Measurements from ENCODE around the gene DMD.

DMD gene

DNA sequence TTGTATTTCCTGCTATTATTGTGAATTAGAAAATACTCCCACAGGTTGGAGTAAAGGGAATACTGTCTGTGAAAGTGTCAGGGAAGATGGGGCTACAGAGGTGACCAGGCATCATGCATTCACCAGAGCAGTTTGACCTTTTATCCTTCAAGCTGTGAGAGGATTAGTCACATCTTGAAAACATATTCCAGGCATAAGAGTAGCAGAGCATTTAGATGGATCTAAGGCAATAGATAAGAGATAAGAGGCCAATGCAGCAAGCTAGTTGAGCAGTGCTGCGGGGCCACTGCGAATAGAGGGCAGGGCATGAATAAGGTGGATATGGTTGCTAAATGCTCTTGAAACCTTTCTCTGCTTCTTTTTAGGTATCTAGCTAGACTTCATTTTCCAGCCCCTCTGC, 1668.8 kb downstream of the DMD start:
- Histone ChIP-seq H3K9ac (ENCODE audit: low read length) (no peak overlapping the region), H4K91ac (ENCODE audit: low read depth, low read length) (no peak overlapping the region), H4K12ac (ENCODE audit: low read depth, low read length) (no peak overlapping the region), H3K14ac (ENCODE audit: low read length) (no peak overlapping the region), H2BK12ac (ENCODE audit: low read length) (no peak overlapping the region), H3K9me3 (ENCODE audit: insufficient read depth, low read depth, low read length) (no peaks in the 10 kb centered on the region), H3K23ac (ENCODE audit: low read length) (no peak overlapping the region), H3K4me2 (ENCODE audit: low read length) (no peak overlapping the region), H3K79me1 (ENCODE audit: low read length) (no peaks in the 10 kb centered on the region), H3K79me2 (ENCODE audit: control insufficient read depth, insufficient read depth, low read length, poor library complexity) (no peaks in the 10 kb centered on the region), H2BK5ac (ENCODE audit: low read depth, low read length, poor library complexity) (no peak overlapping the region), H3K4me3 (ENCODE audit: low read depth, low read length) (no peak overlapping the region), H3K18ac (ENCODE audit: low read length) (no peak overlapping the region), H3K27ac (ENCODE audit: low read depth, low read length) (no peak overlapping the region), H2AFZ (ENCODE audit: insufficient read depth, low read length, poor library complexity) (no peak overlapping the region), H3K4me1 (ENCODE audit: control insufficient read depth in 1 of 2, insufficient read depth in 2 of 2, low read length in 2 of 2) (peaks cover 0 to 2% of the 10 kb centered on the region in 2 experiments), H3K4ac (ENCODE audit: low read depth, low read length) (no peak overlapping the region), H2BK120ac (ENCODE audit: insufficient read depth, low read length, poor library complexity) (no peak overlapping the region), H3K36me3 (ENCODE audit: control insufficient read depth in 1 of 2, insufficient read depth in 2 of 2, low read length in 2 of 2) (no peaks in the 10 kb centered on the region), H3K27me3 (ENCODE audit: insufficient read depth, low read length) (no peaks in the 10 kb centered on the region), H2AK5ac (ENCODE audit: low read length) (no peak overlapping the region), H4K8ac (ENCODE audit: low read depth, low read length) (no peak overlapping the region)
- no CpG with 5 or more reads among the region's 2 CpGs for WGBS (ENCODE audit: extremely low coverage, insufficient coverage, insufficient read length)
- peak in 1 of 2 donors; percentile 4 for DNase-seq

DNA sequence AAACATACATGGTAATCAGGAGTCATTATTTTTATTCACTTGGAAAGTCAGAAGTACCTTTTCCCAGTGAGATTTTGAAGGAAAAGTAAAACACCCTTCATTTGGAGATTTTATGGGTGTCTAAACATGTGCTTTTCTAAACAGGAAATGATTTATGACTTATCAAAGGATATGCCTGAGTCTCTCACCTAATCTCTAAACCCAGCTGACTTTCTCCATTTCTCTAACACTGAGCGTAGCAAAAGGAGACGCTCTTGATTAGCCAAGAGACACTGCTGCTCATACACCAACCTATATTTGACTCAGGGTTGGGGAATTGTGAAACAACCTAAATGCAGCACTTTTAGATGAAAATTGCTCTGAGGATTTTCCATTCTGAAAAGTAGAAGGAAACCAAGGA, 1671.0 kb downstream of the DMD start:
- H3K9ac ChIP-seq (ENCODE audit: low read length) = no peak overlapping the region
- H4K12ac ChIP-seq (ENCODE audit: low read depth, low read length) = no peak overlapping the region
- no peak overlapping the region for H3K4ac ChIP-seq (ENCODE audit: low read depth, low read length)
- no peak overlapping the region for H4K8ac ChIP-seq (ENCODE audit: low read depth, low read length)
- H3K36me3 ChIP-seq (ENCODE audit: control insufficient read depth in 1 of 2, insufficient read depth in 2 of 2, low read length in 2 of 2) = no peaks in the 10 kb centered on the region
- H3K79me1 ChIP-seq (ENCODE audit: low read length) = no peaks in the 10 kb centered on the region
- H3K4me1 ChIP-seq (ENCODE audit: control insufficient read depth in 1 of 2, insufficient read depth in 2 of 2, low read length in 2 of 2) = no peaks in the 10 kb centered on the region
- H2BK120ac ChIP-seq (ENCODE audit: insufficient read depth, low read length, poor library complexity) = no peak overlapping the region
- no peak for DNase-seq
- H3K14ac ChIP-seq (ENCODE audit: low read length) = no peak overlapping the region
- H4K91ac ChIP-seq (ENCODE audit: low read depth, low read length) = no peak overlapping the region
- no peak overlapping the region for H3K23ac ChIP-seq (ENCODE audit: low read length)
- no peak overlapping the region for H3K4me2 ChIP-seq (ENCODE audit: low read length)
- H3K18ac ChIP-seq (ENCODE audit: low read length) = no peak overlapping the region
- no peaks in the 10 kb centered on the region for H3K27me3 ChIP-seq (ENCODE audit: insufficient read depth, low read length)
- WGBS (ENCODE audit: extremely low coverage, insufficient coverage, insufficient read length) = no CpG with 5 or more reads among the region's 2 CpGs
- no peak overlapping the region for H3K4me3 ChIP-seq (ENCODE audit: low read depth, low read length)
- no peak overlapping the region for H2AFZ ChIP-seq (ENCODE audit: insufficient read depth, low read length, poor library complexity)
- H2AK5ac ChIP-seq (ENCODE audit: low read length) = no peak overlapping the region
- no peaks in the 10 kb centered on the region for H3K9me3 ChIP-seq (ENCODE audit: insufficient read depth, low read depth, low read length)
- H2BK5ac ChIP-seq (ENCODE audit: low read depth, low read length, poor library complexity) = no peak overlapping the region
- H2BK12ac ChIP-seq (ENCODE audit: low read length) = no peak overlapping the region
- no peak overlapping the region for H3K27ac ChIP-seq (ENCODE audit: low read depth, low read length)
- H3K79me2 ChIP-seq (ENCODE audit: control insufficient read depth, insufficient read depth, low read length, poor library complexity) = no peaks in the 10 kb centered on the region

DNA sequence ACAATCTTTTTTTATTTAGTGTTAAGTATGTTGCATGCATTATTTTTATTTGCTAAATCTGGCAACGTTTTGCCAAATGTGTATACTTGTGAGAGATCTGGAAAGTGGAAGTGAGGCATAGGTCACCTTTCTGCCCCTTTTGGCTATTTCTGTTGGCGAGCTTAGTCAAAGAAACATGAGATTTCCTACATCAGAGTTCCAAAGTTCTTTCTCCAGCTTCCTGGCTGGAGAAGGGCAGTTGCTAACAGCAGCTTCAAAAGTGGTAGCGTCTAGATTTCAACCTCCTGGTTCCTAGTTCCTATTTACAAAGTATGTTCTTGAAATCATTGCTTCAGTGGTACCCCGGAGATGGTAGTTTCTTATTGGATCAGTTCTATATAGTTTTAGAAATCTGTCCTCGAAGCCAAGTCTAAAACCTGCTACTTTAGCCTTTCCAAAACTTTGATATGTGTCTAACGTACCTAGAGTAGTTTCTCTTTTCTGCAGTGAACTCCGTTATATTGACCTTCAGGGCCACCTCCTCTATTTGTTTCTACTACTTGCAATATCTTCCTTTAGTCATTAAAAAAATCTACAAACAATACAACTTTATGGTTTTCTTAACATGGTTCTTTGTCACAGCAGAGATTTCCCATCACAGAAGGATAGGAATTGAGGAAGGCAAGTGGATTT, 1683.8 kb downstream of the DMD start:
- no peak overlapping the region for H3K27ac ChIP-seq (ENCODE audit: low read depth, low read length)
- WGBS (ENCODE audit: extremely low coverage, insufficient coverage, insufficient read length) = no CpG with 5 or more reads among the region's 7 CpGs

DNA sequence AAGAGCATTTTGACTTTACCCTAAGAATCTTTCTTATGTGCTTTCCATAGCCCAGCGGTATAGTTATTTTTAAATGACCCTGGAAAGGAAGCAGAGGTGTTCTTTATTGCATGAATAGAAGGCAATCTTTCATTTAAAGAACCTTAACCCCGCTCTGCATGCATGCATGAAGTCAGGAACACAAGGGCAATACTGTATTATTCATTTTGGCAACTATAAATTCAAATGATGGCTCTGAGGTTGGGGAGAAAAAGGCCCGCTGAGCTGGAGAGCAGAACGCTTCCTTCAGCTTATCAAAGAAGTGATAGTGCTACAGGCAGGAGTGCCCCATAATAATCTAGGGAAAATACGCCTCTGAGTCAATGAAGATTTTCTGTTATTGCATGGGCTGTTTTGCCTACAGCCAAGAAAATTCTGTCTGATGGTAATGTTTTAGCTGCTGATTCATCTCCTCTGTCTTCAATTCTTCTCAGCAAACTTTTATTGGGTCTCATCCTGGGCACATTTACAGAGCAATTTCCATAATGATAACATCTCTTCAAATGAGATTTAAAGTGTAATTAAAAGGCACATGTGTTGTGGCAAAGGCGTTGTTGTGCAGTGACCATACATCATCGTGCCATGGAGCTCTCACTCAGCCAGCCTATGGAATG, 1687.3 kb downstream of the DMD start:
- H3K18ac ChIP-seq (ENCODE audit: low read length) = no peak overlapping the region
- no peak overlapping the region for H2BK5ac ChIP-seq (ENCODE audit: low read depth, low read length, poor library complexity)
- H4K91ac ChIP-seq (ENCODE audit: low read depth, low read length) = no peak overlapping the region
- H2BK120ac ChIP-seq (ENCODE audit: insufficient read depth, low read length, poor library complexity) = no peak overlapping the region
- H3K79me2 ChIP-seq (ENCODE audit: control insufficient read depth, insufficient read depth, low read length, poor library complexity) = no peaks in the 10 kb centered on the region
- no peak overlapping the region for H3K4ac ChIP-seq (ENCODE audit: low read depth, low read length)
- WGBS (ENCODE audit: extremely low coverage, insufficient coverage, insufficient read length) = no CpG with 5 or more reads among the region's 7 CpGs
- no peak for DNase-seq
- H2AK5ac ChIP-seq (ENCODE audit: low read length) = no peak overlapping the region
- no peak overlapping the region for H2BK12ac ChIP-seq (ENCODE audit: low read length)
- H3K9ac ChIP-seq (ENCODE audit: low read length) = no peak overlapping the region
- no peak overlapping the region for H2AFZ ChIP-seq (ENCODE audit: insufficient read depth, low read length, poor library complexity)
- H3K4me1 ChIP-seq (ENCODE audit: control insufficient read depth in 1 of 2, insufficient read depth in 2 of 2, low read length in 2 of 2) = no peaks in the 10 kb centered on the region
- H3K4me3 ChIP-seq (ENCODE audit: low read depth, low read length) = no peak overlapping the region
- H3K79me1 ChIP-seq (ENCODE audit: low read length) = no peaks in the 10 kb centered on the region
- no peak overlapping the region for H3K14ac ChIP-seq (ENCODE audit: low read length)
- no peak overlapping the region for H3K23ac ChIP-seq (ENCODE audit: low read length)
- no peaks in the 10 kb centered on the region for H3K27me3 ChIP-seq (ENCODE audit: insufficient read depth, low read length)
- H3K4me2 ChIP-seq (ENCODE audit: low read length) = no peak overlapping the region
- no peak overlapping the region for H3K27ac ChIP-seq (ENCODE audit: low read depth, low read length)
- H3K36me3 ChIP-seq (ENCODE audit: control insufficient read depth in 1 of 2, insufficient read depth in 2 of 2, low read length in 2 of 2) = no peaks in the 10 kb centered on the region
- H3K9me3 ChIP-seq (ENCODE audit: insufficient read depth, low read depth, low read length) = no peaks in the 10 kb centered on the region
- H4K8ac ChIP-seq (ENCODE audit: low read depth, low read length) = no peak overlapping the region
- no peak overlapping the region for H4K12ac ChIP-seq (ENCODE audit: low read depth, low read length)

More for the DNA sequence above, 1683.8 kb downstream of the DMD start:
- Histone ChIP-seq H2BK120ac (ENCODE audit: insufficient read depth, low read length, poor library complexity) (no peak overlapping the region), H3K14ac (ENCODE audit: low read length) (no peak overlapping the region), H2AK5ac (ENCODE audit: low read length) (no peak overlapping the region), H3K4ac (ENCODE audit: low read depth, low read length) (no peak overlapping the region), H4K91ac (ENCODE audit: low read depth, low read length) (no peak overlapping the region), H3K79me1 (ENCODE audit: low read length) (no peaks in the 10 kb centered on the region), H3K9me3 (ENCODE audit: insufficient read depth, low read depth, low read length) (no peaks in the 10 kb centered on the region), H3K4me3 (ENCODE audit: low read depth, low read length) (no peak overlapping the region), H3K27me3 (ENCODE audit: insufficient read depth, low read length) (no peaks in the 10 kb centered on the region), H4K8ac (ENCODE audit: low read depth, low read length) (no peak overlapping the region), H3K79me2 (ENCODE audit: control insufficient read depth, insufficient read depth, low read length, poor library complexity) (no peaks in the 10 kb centered on the region), H3K4me1 (ENCODE audit: control insufficient read depth in 1 of 2, insufficient read depth in 2 of 2, low read length in 2 of 2) (no peaks in the 10 kb centered on the region), H3K18ac (ENCODE audit: low read length) (no peak overlapping the region), H3K9ac (ENCODE audit: low read length) (no peak overlapping the region), H4K12ac (ENCODE audit: low read depth, low read length) (no peak overlapping the region), H2BK5ac (ENCODE audit: low read depth, low read length, poor library complexity) (no peak overlapping the region), H2AFZ (ENCODE audit: insufficient read depth, low read length, poor library complexity) (no peak overlapping the region), H3K23ac (ENCODE audit: low read length) (no peak overlapping the region), H3K4me2 (ENCODE audit: low read length) (no peak overlapping the region), H2BK12ac (ENCODE audit: low read length) (no peak overlapping the region), H3K36me3 (ENCODE audit: control insufficient read depth in 1 of 2, insufficient read depth in 2 of 2, low read length in 2 of 2) (no peaks in the 10 kb centered on the region)
- no peak for DNase-seq

Data from trophoblast cell (in vitro differentiated cells and primary cell).